Gastrocnemius medialis (tissue), 4 donors: ENCODE results near the gene HPN.

Experiments used
- POLR2A ChIP-seq, 2 donors: fragments of 450-650 bp; IDR thresholded peaks; one replicate each; pipeline ENCODE4 v1.6.1; 2017; ENCODE audit warnings: antibody characterized with exemption in 2 of 2, mild to moderate bottlenecking in 2 of 2, moderate library complexity in 2 of 2
- TF ChIP-seq, protein P1 (sequence below), 5 experiments: fragments of 450-650 bp in 3 of 5; fragments of 200-600 bp in 2 of 5; sonication (generic) in 2 of 5; IDR thresholded peaks in 4 of 5; conservative IDR thresholded peaks in 1 of 5; 1 replicate in 4 of 5; 2 replicates in 1 of 5; pipeline ENCODE4 v1.5.1; 2016 to 2019; ENCODE audit warnings: antibody characterized with exemption in 5 of 5, mild to moderate bottlenecking in 3 of 5, moderate library complexity in 3 of 5

DNA sequence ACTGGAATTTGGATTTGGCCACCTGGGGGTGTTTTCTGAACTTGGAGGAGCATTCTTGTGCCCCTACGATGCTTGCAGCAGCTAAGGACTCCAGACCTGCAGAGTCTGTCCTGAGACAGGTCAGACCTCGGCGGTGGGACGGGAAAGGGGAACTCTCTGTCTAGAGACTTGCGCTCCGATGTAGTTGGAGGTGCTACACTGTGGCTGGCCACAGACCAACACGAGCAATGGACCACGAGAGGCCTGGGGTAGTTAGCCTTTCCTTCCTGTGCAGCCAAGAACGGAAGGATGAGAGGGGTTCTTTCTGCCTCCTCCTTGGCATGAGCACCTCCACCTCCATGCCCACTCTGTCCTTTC, 47.3 kb upstream of the HPN start:
- TF ChIP-seq POLR2A (IDR thresholded peaks at IDR 0.05), result no peak
- TF ChIP-seq, protein P1, sequence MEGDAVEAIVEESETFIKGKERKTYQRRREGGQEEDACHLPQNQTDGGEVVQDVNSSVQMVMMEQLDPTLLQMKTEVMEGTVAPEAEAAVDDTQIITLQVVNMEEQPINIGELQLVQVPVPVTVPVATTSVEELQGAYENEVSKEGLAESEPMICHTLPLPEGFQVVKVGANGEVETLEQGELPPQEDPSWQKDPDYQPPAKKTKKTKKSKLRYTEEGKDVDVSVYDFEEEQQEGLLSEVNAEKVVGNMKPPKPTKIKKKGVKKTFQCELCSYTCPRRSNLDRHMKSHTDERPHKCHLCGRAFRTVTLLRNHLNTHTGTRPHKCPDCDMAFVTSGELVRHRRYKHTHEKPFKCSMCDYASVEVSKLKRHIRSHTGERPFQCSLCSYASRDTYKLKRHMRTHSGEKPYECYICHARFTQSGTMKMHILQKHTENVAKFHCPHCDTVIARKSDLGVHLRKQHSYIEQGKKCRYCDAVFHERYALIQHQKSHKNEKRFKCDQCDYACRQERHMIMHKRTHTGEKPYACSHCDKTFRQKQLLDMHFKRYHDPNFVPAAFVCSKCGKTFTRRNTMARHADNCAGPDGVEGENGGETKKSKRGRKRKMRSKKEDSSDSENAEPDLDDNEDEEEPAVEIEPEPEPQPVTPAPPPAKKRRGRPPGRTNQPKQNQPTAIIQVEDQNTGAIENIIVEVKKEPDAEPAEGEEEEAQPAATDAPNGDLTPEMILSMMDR (IDR thresholded peaks at IDR 0.05 in 4 of 5, conservative IDR thresholded peaks at IDR 0.05 in 1 of 5), result no peak
